ENCODE data around the gene SLC16A13.
"Not testable (repeated sequence)": the region's sequence is repeated elsewhere in the genome, so short reads cannot be mapped to it uniquely, and the experiment has no call there.

DNA sequence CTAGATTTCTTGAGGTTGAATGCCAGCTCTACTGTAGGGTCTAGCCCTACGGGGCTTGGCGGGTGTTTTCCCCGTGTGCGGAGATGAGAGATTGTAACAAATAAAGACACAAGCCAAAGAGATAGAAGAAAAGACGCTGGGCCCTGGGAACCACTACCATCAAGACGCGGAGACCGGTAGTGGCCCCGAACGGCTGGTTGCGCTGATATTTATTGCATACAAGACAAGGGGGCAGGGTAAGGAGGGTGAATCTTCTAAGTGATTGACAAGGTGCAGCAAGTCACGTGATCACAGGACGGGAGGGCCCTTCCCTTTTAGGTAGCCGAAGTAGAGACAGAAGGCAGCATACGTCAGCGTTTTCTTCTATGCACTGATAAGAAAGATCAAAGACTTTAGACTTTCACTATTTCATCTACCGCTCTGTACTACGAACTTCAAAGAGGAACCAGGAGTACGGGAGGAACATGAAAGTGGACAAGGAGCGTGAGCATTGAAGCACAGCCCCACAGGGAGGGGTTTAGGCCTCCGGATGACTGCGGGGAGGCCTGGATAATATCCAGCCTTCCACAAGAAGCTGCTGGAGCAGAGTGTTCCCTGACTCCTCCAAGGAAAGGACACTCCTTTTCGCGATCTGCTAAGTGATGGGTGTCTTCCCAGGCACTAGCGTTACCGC, 11.0 kb downstream of the SLC16A13 start:
- TF ChIP-seq, protein P1, sequence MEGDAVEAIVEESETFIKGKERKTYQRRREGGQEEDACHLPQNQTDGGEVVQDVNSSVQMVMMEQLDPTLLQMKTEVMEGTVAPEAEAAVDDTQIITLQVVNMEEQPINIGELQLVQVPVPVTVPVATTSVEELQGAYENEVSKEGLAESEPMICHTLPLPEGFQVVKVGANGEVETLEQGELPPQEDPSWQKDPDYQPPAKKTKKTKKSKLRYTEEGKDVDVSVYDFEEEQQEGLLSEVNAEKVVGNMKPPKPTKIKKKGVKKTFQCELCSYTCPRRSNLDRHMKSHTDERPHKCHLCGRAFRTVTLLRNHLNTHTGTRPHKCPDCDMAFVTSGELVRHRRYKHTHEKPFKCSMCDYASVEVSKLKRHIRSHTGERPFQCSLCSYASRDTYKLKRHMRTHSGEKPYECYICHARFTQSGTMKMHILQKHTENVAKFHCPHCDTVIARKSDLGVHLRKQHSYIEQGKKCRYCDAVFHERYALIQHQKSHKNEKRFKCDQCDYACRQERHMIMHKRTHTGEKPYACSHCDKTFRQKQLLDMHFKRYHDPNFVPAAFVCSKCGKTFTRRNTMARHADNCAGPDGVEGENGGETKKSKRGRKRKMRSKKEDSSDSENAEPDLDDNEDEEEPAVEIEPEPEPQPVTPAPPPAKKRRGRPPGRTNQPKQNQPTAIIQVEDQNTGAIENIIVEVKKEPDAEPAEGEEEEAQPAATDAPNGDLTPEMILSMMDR (IDR thresholded peaks at IDR 0.05; ENCODE audit: extremely low read depth in 1 of 2, insufficient read depth in 1 of 2, low read depth in 1 of 2, low read length in 2 of 2) = not testable (repeated sequence)
- not testable (repeated sequence) for TF ChIP-seq POLR2A (IDR thresholded peaks at IDR 0.05; ENCODE audit: low read depth, low read length); EZH2 (IDR thresholded peaks at IDR 0.05; ENCODE audit: borderline replicate concordance, low read depth, low read length, severe bottlenecking); MAX (IDR thresholded peaks at IDR 0.05; ENCODE audit: insufficient read depth, insufficient read length); POLR2AphosphoS5 (IDR thresholded peaks at IDR 0.05; ENCODE audit: insufficient read depth, low read depth, low read length); FOS (IDR thresholded peaks at IDR 0.05; ENCODE audit: borderline replicate concordance, insufficient read depth, low read length); MYC (IDR thresholded peaks at IDR 0.05; ENCODE audit: low read depth, low read length); JUN (IDR thresholded peaks at IDR 0.05; ENCODE audit: borderline replicate concordance, insufficient read depth, insufficient read length, low read depth)
